Gastroesophageal sphincter (tissue), 3 donors: ENCODE measurements around the gene PFKFB2.

Experiments used
- EP300 ChIP-seq: sonication (generic); formaldehyde crosslinking; IDR thresholded peaks from one replicate; pipeline ENCODE4 v1.6.1; 2017; ENCODE audit warnings: antibody characterized with exemption, mild to moderate bottlenecking
- POLR2A ChIP-seq, 2 donors: fragments of 450-650 bp; IDR thresholded peaks; one replicate each; pipeline ENCODE4 v1.6.1; 2017; ENCODE audit warnings: antibody characterized with exemption in 2 of 2, mild to moderate bottlenecking in 2 of 2, moderate library complexity in 1 of 2
- TF ChIP-seq, protein P1 (sequence below), 4 experiments: fragments of 200-600 bp in 2 of 4; fragments of 450-650 bp in 2 of 4; sonication (generic) in 1 of 4; IDR thresholded peaks; one replicate each; pipeline ENCODE4 v1.5.1; 2017 to 2019; ENCODE audit warnings: antibody characterized with exemption in 4 of 4, mild to moderate bottlenecking in 2 of 4, moderate library complexity in 2 of 4

GRCh38 chr1:207030522-207031009 is 22.5 kb upstream of the PFKFB2 start:
- TF ChIP-seq, protein P1, sequence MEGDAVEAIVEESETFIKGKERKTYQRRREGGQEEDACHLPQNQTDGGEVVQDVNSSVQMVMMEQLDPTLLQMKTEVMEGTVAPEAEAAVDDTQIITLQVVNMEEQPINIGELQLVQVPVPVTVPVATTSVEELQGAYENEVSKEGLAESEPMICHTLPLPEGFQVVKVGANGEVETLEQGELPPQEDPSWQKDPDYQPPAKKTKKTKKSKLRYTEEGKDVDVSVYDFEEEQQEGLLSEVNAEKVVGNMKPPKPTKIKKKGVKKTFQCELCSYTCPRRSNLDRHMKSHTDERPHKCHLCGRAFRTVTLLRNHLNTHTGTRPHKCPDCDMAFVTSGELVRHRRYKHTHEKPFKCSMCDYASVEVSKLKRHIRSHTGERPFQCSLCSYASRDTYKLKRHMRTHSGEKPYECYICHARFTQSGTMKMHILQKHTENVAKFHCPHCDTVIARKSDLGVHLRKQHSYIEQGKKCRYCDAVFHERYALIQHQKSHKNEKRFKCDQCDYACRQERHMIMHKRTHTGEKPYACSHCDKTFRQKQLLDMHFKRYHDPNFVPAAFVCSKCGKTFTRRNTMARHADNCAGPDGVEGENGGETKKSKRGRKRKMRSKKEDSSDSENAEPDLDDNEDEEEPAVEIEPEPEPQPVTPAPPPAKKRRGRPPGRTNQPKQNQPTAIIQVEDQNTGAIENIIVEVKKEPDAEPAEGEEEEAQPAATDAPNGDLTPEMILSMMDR (IDR thresholded peaks at IDR 0.05) = no peak
- no peak for TF ChIP-seq POLR2A (IDR thresholded peaks at IDR 0.05)
- no peak for TF ChIP-seq EP300
